K562 (cell line): ENCODE results near the gene TTC24. TPM values are rescaled to one million over a fixed set of nuclear protein-coding genes. Genes with fewer than 3 reads are reported as not detected.

Source experiments
- ATAC-seq: fragments of 200-7000 bp; cut with Tn5 transposase; 3 replicates; pipeline ENCODE4 v1.9.1; 2020; ENCODE audit warnings: moderate library complexity
- BruUV-seq: library from RNA; stranded (reverse); fragments of 400-500 nt; replicated peaks from 2 replicates; lab custom pipeline; 2021; lab: Mats Ljungman, UMichigan
- CTCF ChIA-PET: fragments of 300-600 bp; formaldehyde crosslinking; extraction: SDS; loops from one replicate; lab custom pipeline; 2021; ENCODE audit warnings: low intra/inter-chr PET ratio; lab: Yijun Ruan, JAX
- POLR2A ChIA-PET: fragments of 300-600, 350-650 bp; sonication (Branson Sonifier 250); formaldehyde crosslinking; extraction: SDS; loops from one replicate; lab custom pipeline; 2021; ENCODE audit warnings: antibody characterized with exemption, inconsistent platforms; lab: Yijun Ruan, JAX
- DNase-seq, 4 experiments: peaks; one replicate each; pipeline versions ENCODE4 v3.0.0 to v3.0.0-alpha.2; 2011 to 2018; ENCODE audit warnings: low spot score in 3 of 4, mixed read lengths in 3 of 4; ENCODE audit errors: extremely low read depth in 1 of 4
- FAIRE-seq: peaks from 2 replicates; lab custom pipeline; 2011; peaks lifted over from hg19 to GRCh38; lab: Jason Lieb, UNC
- H2AFZ ChIP-seq: 2 replicates; pipeline ENCODE4 v1.6.0; 2011; ENCODE audit warnings: low read depth, low read length, control low read depth, inconsistent platforms
- H3K27ac ChIP-seq: fragments of 200-600 bp; 3 replicates; pipeline ENCODE4 v1.8.0; 2011; ENCODE audit warnings: low read depth, mild to moderate bottlenecking, control low read depth, inconsistent platforms, low read length, moderate library complexity, mixed read lengths; ENCODE audit errors: extremely low read depth
- H3K27me3 ChIP-seq, 2 experiments: fragments of 300-600 bp in 1 of 2; 2 replicates in 1 of 2; 3 replicates in 1 of 2; pipeline versions ENCODE4 v1.6.0 to v1.8.0; 2011; ENCODE audit warnings: inconsistent platforms in 2 of 2, low read length in 2 of 2, mild to moderate bottlenecking in 1 of 2, mixed read lengths in 1 of 2, moderate library complexity in 1 of 2; ENCODE audit not compliant: control insufficient read depth in 2 of 2, insufficient read depth in 2 of 2
- H3K36me3 ChIP-seq: fragments of 300-600 bp; 3 replicates; pipeline ENCODE4 v1.8.0; 2011; ENCODE audit warnings: mild to moderate bottlenecking, low read length, inconsistent platforms; ENCODE audit not compliant: control insufficient read depth, insufficient read depth
- H3K4me1 ChIP-seq, 2 experiments: fragments of 200-600 bp in 1 of 2; replicated peaks in 1 of 2; 2 replicates in 1 of 2; 3 replicates in 1 of 2; pipeline versions ENCODE4 v1.5.1 to v1.8.0; 2011; ENCODE audit warnings: inconsistent platforms in 2 of 2, low read length in 2 of 2, mild to moderate bottlenecking in 1 of 2, mixed read lengths in 1 of 2, moderate library complexity in 1 of 2; ENCODE audit not compliant: control insufficient read depth in 2 of 2, insufficient read depth in 2 of 2
- H3K4me2 ChIP-seq: 2 replicates; pipeline ENCODE4 v1.6.1; 2011; ENCODE audit warnings: low read length, control low read depth, inconsistent platforms, mixed read lengths; ENCODE audit not compliant: insufficient read depth
- H3K4me3 ChIP-seq: fragments of 200-600 bp; sonication (generic), shearing (Covaris generic); 2 replicates; pipeline ENCODE4 v1.5.1; 2016; ENCODE audit warnings: control low read depth, inconsistent platforms
- H3K79me2 ChIP-seq: fragments of 200-600 bp; 3 replicates; pipeline ENCODE4 v1.8.0; 2011; ENCODE audit warnings: low read length, inconsistent platforms; ENCODE audit not compliant: control insufficient read depth, insufficient read depth
- H3K9ac ChIP-seq, 2 experiments: 2 replicates each; pipeline versions ENCODE4 v1.6.0 to v1.6.1; 2011; ENCODE audit warnings: low read depth in 2 of 2, low read length in 2 of 2, control low read depth in 1 of 2, inconsistent platforms in 1 of 2, mild to moderate bottlenecking in 1 of 2, mixed read lengths in 1 of 2; ENCODE audit not compliant: insufficient read depth in 1 of 2
- H3K9me1 ChIP-seq: one replicate; pipeline ENCODE4 v1.6.0; 2011; ENCODE audit warnings: inconsistent platforms, mild to moderate bottlenecking, low read length, moderate library complexity; ENCODE audit not compliant: control insufficient read depth, insufficient read depth
- H3K9me3 ChIP-seq: replicated peaks from 2 replicates; pipeline ENCODE4 v1.5.1; 2011; ENCODE audit warnings: low read depth, low read length, inconsistent platforms; ENCODE audit not compliant: control insufficient read depth, insufficient read depth
- H4K20me1 ChIP-seq: replicated peaks from 2 replicates; pipeline ENCODE4 v1.6.1; 2011; ENCODE audit warnings: low read length, inconsistent platforms, mixed read lengths; ENCODE audit not compliant: control insufficient read depth, insufficient read depth
- FOXM1 ChIP-seq, 2 experiments: fragments of 450-650 bp in 1 of 2; sonication (generic) in 1 of 2; formaldehyde crosslinking in 1 of 2; IDR thresholded peaks; 2 replicates each; pipeline versions ENCODE4 v1.6.1 to v1.9.0; 2017 to 2022; ENCODE audit warnings: low read depth in 2 of 2, mild to moderate bottlenecking in 2 of 2, missing genetic modification reagents in 1 of 2, moderate library complexity in 1 of 2
- HMGN3 ChIP-seq: IDR thresholded peaks from 2 replicates; pipeline ENCODE4 v1.6.1; 2011; ENCODE audit warnings: borderline replicate concordance, low read depth, mild to moderate bottlenecking, mixed read lengths, low read length; ENCODE audit not compliant: insufficient read length; ENCODE audit errors: extremely low read depth
- NBN ChIP-seq: fragments of 450-650 bp; IDR thresholded peaks from 2 replicates; pipeline ENCODE4 v1.6.1; 2016; ENCODE audit warnings: low read depth, mild to moderate bottlenecking
- NCOA2 ChIP-seq, 2 experiments: fragments of 450-650 bp; IDR thresholded peaks; 2 replicates each; pipeline ENCODE4 v1.6.1; 2018; ENCODE audit warnings: mild to moderate bottlenecking in 2 of 2, moderate library complexity in 1 of 2; ENCODE audit not compliant: partially characterized antibody in 2 of 2
- PKNOX1 ChIP-seq: fragments of 450-650 bp; IDR thresholded peaks from 2 replicates; pipeline ENCODE4 v1.6.1; 2016
- RREB1 ChIP-seq: fragments of 250-450 bp; sonication (Bioruptor Pico); IDR thresholded peaks from 2 replicates; pipeline ENCODE4 v1.4.0; 2020
- SMARCA5 ChIP-seq: fragments of 450-650 bp; IDR thresholded peaks from 2 replicates; pipeline ENCODE4 v1.6.1; 2016
- TAF1 ChIP-seq: IDR thresholded peaks from 2 replicates; pipeline ENCODE4 v1.6.1; 2011; ENCODE audit warnings: mild to moderate bottlenecking, low read length, moderate library complexity; ENCODE audit not compliant: insufficient read depth, control insufficient read depth, severe bottlenecking; ENCODE audit errors: extremely low read depth
- WGBS: fragments of 100-300 bp; shearing (Covaris generic); methylation state at CpG from one replicate; pipeline ENCODE4 v1.1.6; 2016; ENCODE audit warnings: low coverage, mixed read lengths; ENCODE audit not compliant: insufficient coverage; ENCODE audit errors: missing lambda C conversion rate; 5-methylcytosine and 5-hydroxymethylcytosine counted together
- in situ Hi-C: fragments of 300-500 bp; cut with MboI; formaldehyde crosslinking; loops from 4 replicates; pipeline ENCODE4 v1.15.0; 2018; ENCODE audit warnings: inconsistent platforms, mixed read lengths
- intact Hi-C: fragments of 100-400 bp; cut with micrococcal nuclease; formaldehyde crosslinking; loops from 2 replicates; pipeline ENCODE4 v1.14.2; 2022
- polyA plus RNA-seq, 8 experiments: library from polyadenylated mRNA; depleted of rRNA in 4 of 8; stranded (reverse) in 5 of 8; unstranded in 3 of 8; fragments of >200 nt; fragmentation: Nextera tagmentation in 2 of 8; fragmentation: Illumina TruSeq in 1 of 8; extraction: Ambion mirVana in 2 of 8; extraction: Trizol in 1 of 8; gene quantifications; 2 replicates each; pipeline versions ENCODE4 v1.2.1 to v1.2.3, GENCODE V29; 2011 to 2014; ENCODE audit warnings: inconsistent platforms in 1 of 8, missing spikeins in 1 of 8
- total RNA-seq, 7 experiments: library from RNA; depleted of rRNA in 6 of 7; stranded (reverse); fragments of >200 nt in 6 of 7; fragmentation: Illumina TruSeq in 2 of 7; extraction: Trizol in 2 of 7; gene quantifications; 2 replicates each; pipeline versions ENCODE4 v1.2.1 to v1.2.3, GENCODE V29; 2011 to 2021; ENCODE audit warnings: low replicate concordance in 1 of 7

The TTC24 gene
- total and polyA plus RNA-seq, 9 of the 15 experiments (the other 6 are each of a cell fraction or from before 2014, with no cell fraction given), result not detected

GRCh38 chr1:156554971-156555370 lies 24.6 kb upstream of the TTC24 start:
- POLR2A ChIA-PET, result interaction anchor here (0.8 to 1.1 kb wide), 3 partner anchors 8 to 11 kb away, joined by 3 to 4 read pairs (median 3); no protein-coding TSS in a partner anchor
- 66% methylated on average over 8 of the region's 8 CpGs for WGBS
- Histone ChIP-seq H3K9ac (no peak overlapping the region), H3K9me1 (no peaks in the 10 kb centered on the region)
- no peak for DNase-seq
- TF ChIP-seq HMGN3, result no peak
- TF ChIP-seq NCOA2 (IDR thresholded peaks at IDR 0.05; ENCODE audit: partially characterized antibody in 2 of 2), result no peak
- no peak for TF ChIP-seq TAF1
- no peak for TF ChIP-seq FOXM1 (IDR thresholded peaks at IDR 0.05; ENCODE audit: low read depth)
- TF ChIP-seq FOXM1 (CRISPR knock-in tag; IDR thresholded peaks at IDR 0.05; ENCODE audit: low read depth), result no peak
- TF ChIP-seq RREB1 (CRISPR knock-in tag), result no peak
- no peak for TF ChIP-seq PKNOX1
- no peak for TF ChIP-seq SMARCA5
- TF ChIP-seq NBN, result no peak
- TF ChIP-seq, all 486 proteins: peak for 0
- Histone ChIP-seq H3K4me1 (no peaks in the 10 kb centered on the region; a peak in 1 of 5 replicates), H3K79me2 (no peaks in the 10 kb centered on the region), H3K4me2 (no peak overlapping the region), H3K36me3 (peaks cover 44% of the 10 kb centered on the region; the same call in 2 of the 3 replicates), H3K4me3 (no peak overlapping the region), H3K27ac (no peak overlapping the region), H2AFZ (no peak overlapping the region), H3K27me3 (no peaks in the 10 kb centered on the region), H4K20me1 (no peaks in the 10 kb centered on the region), H3K9me3 (no peaks in the 10 kb centered on the region)
- FAIRE-seq (no peak), ATAC-seq (no peak)
- in situ Hi-C loops, result no loop called here
- intact Hi-C loops, result no loop called here
- CTCF ChIA-PET, result no interaction called here
- BruUV-seq, result no TSS peak
